Endothelial cell of umbilical vein (primary cell): Measurements from ENCODE around the gene L3MBTL4. TPM values are rescaled to one million over a fixed set of nuclear protein-coding genes. Genes with fewer than 3 reads are reported as not detected.

ENCODE experiments used
- BruUV-seq: library from RNA; stranded (reverse); fragments of 400-500 nt; replicated peaks from 2 replicates; lab custom pipeline; 2021; lab: Mats Ljungman, UMichigan
- CTCF ChIA-PET: fragments of 300-600, 350-600 bp; sonication (Branson Sonifier 250); formaldehyde crosslinking; loops from one replicate; lab custom pipeline; 2021; ENCODE audit warnings: antibody characterized with exemption, inconsistent platforms; lab: Charles Lee
- POLR2A ChIA-PET: fragments of 300-600, 350-600 bp; sonication (Branson Sonifier 250); formaldehyde crosslinking; loops from one replicate; lab custom pipeline; 2021; ENCODE audit warnings: antibody characterized with exemption, inconsistent platforms; lab: Charles Lee
- DNase-seq: peaks from one replicate; pipeline ENCODE4 v3.0.0-alpha.2; 2011; ENCODE audit warnings: low read depth, low spot score
- FAIRE-seq: peaks from 2 replicates; lab custom pipeline; 2011; peaks lifted over from hg19 to GRCh38; lab: Jason Lieb, UNC
- H2AFZ ChIP-seq: 2 replicates; pipeline ENCODE4 v1.6.0; 2012; ENCODE audit warnings: low read depth, low read length, control low read depth, inconsistent platforms
- H3K27ac ChIP-seq: 2 replicates; pipeline ENCODE4 v1.5.1; 2011; ENCODE audit warnings: low read depth, mild to moderate bottlenecking, control low read depth, low read length, moderate library complexity; ENCODE audit not compliant: insufficient read depth
- H3K27me3 ChIP-seq, 2 experiments: 2 replicates each; pipeline versions ENCODE4 v1.6.0 to v1.6.1; 2011; ENCODE audit warnings: low read length in 2 of 2, mixed read lengths in 1 of 2; ENCODE audit not compliant: control insufficient read depth in 2 of 2, insufficient read depth in 2 of 2
- H3K36me3 ChIP-seq, 2 experiments: 2 replicates in 1 of 2; 3 replicates in 1 of 2; pipeline ENCODE4 v1.5.1; 2011; ENCODE audit warnings: low read length in 2 of 2, mild to moderate bottlenecking in 1 of 2, moderate library complexity in 1 of 2; ENCODE audit not compliant: control insufficient read depth in 2 of 2, insufficient read depth in 2 of 2; ENCODE audit errors: extremely low read depth in 1 of 2
- H3K4me1 ChIP-seq: 3 replicates; pipeline ENCODE4 v1.5.1; 2011; ENCODE audit warnings: mild to moderate bottlenecking, low read length; ENCODE audit not compliant: control insufficient read depth, insufficient read depth; ENCODE audit errors: extremely low read depth
- H3K4me2 ChIP-seq: 2 replicates; pipeline ENCODE4 v1.6.1; 2011; ENCODE audit warnings: low read length, control low read depth, mixed read lengths; ENCODE audit not compliant: insufficient read depth
- H3K4me3 ChIP-seq, 3 experiments: fragments of 200-600 bp in 1 of 3; sonication (generic), shearing (Covaris generic) in 1 of 3; replicated peaks in 1 of 3; 2 replicates each; pipeline ENCODE4 v1.5.1; 2011 to 2016; ENCODE audit warnings: control low read depth in 3 of 3, low read length in 3 of 3, mild to moderate bottlenecking in 2 of 3, inconsistent platforms in 1 of 3, low read depth in 1 of 3, moderate library complexity in 1 of 3; ENCODE audit not compliant: insufficient read depth in 1 of 3
- H3K79me2 ChIP-seq: 2 replicates; pipeline ENCODE4 v1.6.0; 2012; ENCODE audit warnings: low read length, inconsistent platforms; ENCODE audit not compliant: control insufficient read depth, insufficient read depth
- H3K9ac ChIP-seq: replicated peaks from 2 replicates; pipeline ENCODE3; 2011; ENCODE audit warnings: low read length, control low read depth; ENCODE audit not compliant: insufficient read depth; ENCODE audit errors: extremely low read depth
- H3K9me1 ChIP-seq: replicated peaks from 3 replicates; pipeline ENCODE4 v1.6.0; 2011; ENCODE audit warnings: mild to moderate bottlenecking, low read length; ENCODE audit not compliant: control insufficient read depth, insufficient read depth; ENCODE audit errors: extremely low read depth
- H3K9me3 ChIP-seq: replicated peaks from 2 replicates; pipeline ENCODE4 v1.5.1; 2012; ENCODE audit warnings: low read length, inconsistent platforms; ENCODE audit not compliant: control insufficient read depth, insufficient read depth
- H4K20me1 ChIP-seq: replicated peaks from 2 replicates; pipeline ENCODE3; 2011; ENCODE audit warnings: mild to moderate bottlenecking, low read length; ENCODE audit not compliant: control insufficient read depth, insufficient read depth; ENCODE audit errors: extremely low read depth
- EZH2 ChIP-seq: IDR thresholded peaks from 2 replicates; pipeline ENCODE4 v1.6.1; 2012; ENCODE audit warnings: borderline replicate concordance, low read depth, mild to moderate bottlenecking, moderate library complexity, low read length, inconsistent platforms; ENCODE audit not compliant: severe bottlenecking
- FOS ChIP-seq: IDR thresholded peaks from 2 replicates; pipeline ENCODE4 v1.6.1; 2011; ENCODE audit warnings: mild to moderate bottlenecking, low read length, moderate library complexity, borderline replicate concordance; ENCODE audit not compliant: insufficient read depth
- GATA2 ChIP-seq: IDR thresholded peaks from 2 replicates; pipeline ENCODE4 v1.7.0; 2011; ENCODE audit warnings: low read depth, mild to moderate bottlenecking, moderate library complexity, mixed read lengths, low read length; ENCODE audit not compliant: insufficient read length, insufficient read depth
- JUN ChIP-seq: IDR thresholded peaks from 2 replicates; pipeline ENCODE4 v1.6.1; 2011; ENCODE audit warnings: borderline replicate concordance, low read depth; ENCODE audit not compliant: insufficient read length, insufficient read depth
- MYC ChIP-seq: IDR thresholded peaks from one replicate; pipeline ENCODE4 v1.6.1; 2011; ENCODE audit warnings: mild to moderate bottlenecking, low read depth, low read length
- POLR2A ChIP-seq: IDR thresholded peaks from 2 replicates; pipeline ENCODE4 v1.6.1; 2012; ENCODE audit warnings: low read depth, mild to moderate bottlenecking, control low read depth, low read length
- POLR2AphosphoS5 ChIP-seq: IDR thresholded peaks from 2 replicates; pipeline ENCODE4 v1.6.1; 2012; ENCODE audit warnings: low read depth, mild to moderate bottlenecking, control low read depth, low read length, moderate library complexity; ENCODE audit not compliant: insufficient read depth
- dilution Hi-C: fragments of 300-500 bp; cut with MboI; formaldehyde crosslinking; loops from one replicate; pipeline ENCODE4 v1.15.0; 2019; ENCODE audit warnings: low sequenced_read_pairs; ENCODE audit not compliant: extremely low pct_ligation_motif_present
- intact Hi-C: fragments of 100-400 bp; cut with micrococcal nuclease; formaldehyde crosslinking; loops from one replicate; pipeline ENCODE4 v1.10.0; 2022
- polyA plus RNA-seq, 4 experiments: library from polyadenylated mRNA; depleted of rRNA in 3 of 4; stranded (reverse) in 3 of 4; unstranded in 1 of 4; fragments of >200 nt; gene quantifications; 2 replicates each; pipeline versions ENCODE4 v1.2.1 to v1.2.3, GENCODE V29; 2011 to 2012; ENCODE audit warnings: missing spikeins in 1 of 4
- total RNA-seq: library from RNA; stranded (reverse); gene quantifications from 2 replicates; pipeline ENCODE4 v1.2.3, GENCODE V29; 2021
- TF ChIP-seq, protein P1 (sequence below), 2 donors: IDR thresholded peaks; 1 replicate in 1 of 2; 2 replicates in 1 of 2; pipeline ENCODE4 v1.5.1; 2011; ENCODE audit warnings: low read length in 2 of 2, mild to moderate bottlenecking in 2 of 2, moderate library complexity in 2 of 2, control low read depth in 1 of 2, inconsistent platforms in 1 of 2, low read depth in 1 of 2; ENCODE audit not compliant: insufficient read depth in 1 of 2; ENCODE audit errors: extremely low read depth in 1 of 2
- TF ChIP-seq, protein P2 (sequence below): IDR thresholded peaks from 2 replicates; pipeline ENCODE4 v1.6.1; 2011; ENCODE audit not compliant: insufficient read depth, insufficient read length

L3MBTL4 gene
- total and polyA plus RNA-seq, 2 donors (not counting 3 experiments of a cell fraction or from before 2014, with no cell fraction given) = 0.80 TPM; not detected in 1

DNA sequence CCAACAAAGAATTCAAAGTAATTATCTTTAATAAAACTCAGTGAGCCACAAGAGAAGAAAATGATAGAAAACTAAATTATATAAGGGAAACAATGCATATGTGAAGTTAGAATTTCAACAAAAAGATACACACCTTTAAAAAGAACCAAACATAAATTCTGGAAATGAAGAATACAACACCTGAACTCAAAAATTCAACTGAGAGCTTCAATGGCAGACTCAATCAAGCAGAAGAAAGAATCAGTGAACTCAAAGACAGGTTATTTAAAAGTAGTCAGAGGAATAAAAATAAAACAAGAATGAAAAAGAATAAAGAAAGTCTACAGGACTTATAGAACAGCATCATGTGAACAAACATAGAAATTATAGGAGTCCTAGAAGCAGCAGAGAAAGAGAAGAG, 73.4 kb downstream of the L3MBTL4 start:
- TF ChIP-seq POLR2AphosphoS5 (no peak), FOS (no peak), EZH2 (no peak), JUN (no peak), MYC (no peak), POLR2A (no peak), GATA2 (no peak)
- TF ChIP-seq, protein P1, sequence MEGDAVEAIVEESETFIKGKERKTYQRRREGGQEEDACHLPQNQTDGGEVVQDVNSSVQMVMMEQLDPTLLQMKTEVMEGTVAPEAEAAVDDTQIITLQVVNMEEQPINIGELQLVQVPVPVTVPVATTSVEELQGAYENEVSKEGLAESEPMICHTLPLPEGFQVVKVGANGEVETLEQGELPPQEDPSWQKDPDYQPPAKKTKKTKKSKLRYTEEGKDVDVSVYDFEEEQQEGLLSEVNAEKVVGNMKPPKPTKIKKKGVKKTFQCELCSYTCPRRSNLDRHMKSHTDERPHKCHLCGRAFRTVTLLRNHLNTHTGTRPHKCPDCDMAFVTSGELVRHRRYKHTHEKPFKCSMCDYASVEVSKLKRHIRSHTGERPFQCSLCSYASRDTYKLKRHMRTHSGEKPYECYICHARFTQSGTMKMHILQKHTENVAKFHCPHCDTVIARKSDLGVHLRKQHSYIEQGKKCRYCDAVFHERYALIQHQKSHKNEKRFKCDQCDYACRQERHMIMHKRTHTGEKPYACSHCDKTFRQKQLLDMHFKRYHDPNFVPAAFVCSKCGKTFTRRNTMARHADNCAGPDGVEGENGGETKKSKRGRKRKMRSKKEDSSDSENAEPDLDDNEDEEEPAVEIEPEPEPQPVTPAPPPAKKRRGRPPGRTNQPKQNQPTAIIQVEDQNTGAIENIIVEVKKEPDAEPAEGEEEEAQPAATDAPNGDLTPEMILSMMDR (IDR thresholded peaks at IDR 0.05; ENCODE audit: extremely low read depth in 1 of 2, insufficient read depth in 1 of 2, low read depth in 1 of 2, low read length in 2 of 2) = no peak
- TF ChIP-seq, protein P2, sequence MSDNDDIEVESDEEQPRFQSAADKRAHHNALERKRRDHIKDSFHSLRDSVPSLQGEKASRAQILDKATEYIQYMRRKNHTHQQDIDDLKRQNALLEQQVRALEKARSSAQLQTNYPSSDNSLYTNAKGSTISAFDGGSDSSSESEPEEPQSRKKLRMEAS = no peak
- no peak for FAIRE-seq
- no peaks in the 10 kb centered on the region for H3K36me3 ChIP-seq
- dilution Hi-C loops (no loop called here), intact Hi-C loops (no loop called here)
- DNase-seq = no peak
- H3K27ac ChIP-seq = no peak overlapping the region
- no peak overlapping the region for H3K4me2 ChIP-seq
- no peaks in the 10 kb centered on the region for H4K20me1 ChIP-seq
- ChIA-PET CTCF (no interaction called here), POLR2A (no interaction called here)
- no peaks in the 10 kb centered on the region for H3K79me2 ChIP-seq
- BruUV-seq = no TSS peak
- no peaks in the 10 kb centered on the region for H3K4me1 ChIP-seq
- no peaks in the 10 kb centered on the region for H3K27me3 ChIP-seq
- no peak overlapping the region for H3K4me3 ChIP-seq
- no peaks in the 10 kb centered on the region for H3K9me1 ChIP-seq
- H3K9ac ChIP-seq = no peak overlapping the region
- H3K9me3 ChIP-seq = no peaks in the 10 kb centered on the region
- H2AFZ ChIP-seq = no peak overlapping the region
